Activated CD8-positive, alpha-beta memory T cell treated with anti-CD3 and anti-CD28 coated beads for 4 hours (primary cell): ENCODE results near the gene C4orf17.
"Not testable (repeated sequence)": the region's sequence is repeated elsewhere in the genome, so short reads cannot be mapped to it uniquely, and the experiment has no call there.

ENCODE experiments used
- DNase-seq, 2 donors: peaks; one replicate each; pipeline ENCODE4 v3.0.0-alpha.2; 2020; ENCODE audit warnings: low read depth in 2 of 2

The C4orf17 gene

GRCh38 chr4:99510721-99511120 lies at the start of gene C4orf17:
Gene C4orf17, plus strand, starts transcription at chr4:99511021. Its CDS starts 2,061 bp downstream, at chr4:99513082.
- DNase-seq: no peak

GRCh38 chr4:99461623-99462401 lies 49.0 kb upstream of the C4orf17 start:
- no peak for DNase-seq

- peak; percentile 1 to 14 for DNase-seq
These were observed 47.9 kb upstream of the C4orf17 start for GRCh38 chr4:99462875-99463464.

- no peak for DNase-seq
These were observed 47.3 kb upstream of the C4orf17 start for GRCh38 chr4:99463566-99463965.

GRCh38 chr4:99467887-99468286 lies 42.9 kb upstream of the C4orf17 start:
- DNase-seq: no peak

GRCh38 chr4:99468889-99469288 lies 41.9 kb upstream of the C4orf17 start:
- no peak for DNase-seq

- DNase-seq: no peak
These were observed 39.5 kb upstream of the C4orf17 start for GRCh38 chr4:99471349-99471748.

GRCh38 chr4:99471896-99472295 lies 38.9 kb upstream of the C4orf17 start:
- DNase-seq: no peak

- DNase-seq: no peak
These were observed 37.7 kb upstream of the C4orf17 start for GRCh38 chr4:99473131-99473530.

- DNase-seq: no peak
These were observed 27.2 kb upstream of the C4orf17 start for GRCh38 chr4:99483636-99484035.

- DNase-seq: no peak
These were observed 25.6 kb upstream of the C4orf17 start for GRCh38 chr4:99485212-99485611.

- DNase-seq: not testable (repeated sequence)
These were observed 24.2 kb upstream of the C4orf17 start for GRCh38 chr4:99486648-99487047.

- no peak for DNase-seq
These were observed 20.5 kb upstream of the C4orf17 start for GRCh38 chr4:99490286-99490685.

- DNase-seq: no peak
These were observed 5.9 kb upstream of the C4orf17 start for GRCh38 chr4:99504804-99505502.

- DNase-seq: no peak
These were observed 4.0 kb upstream of the C4orf17 start for GRCh38 chr4:99506781-99507180.

- no peak for DNase-seq
These were observed 3.5 kb upstream of the C4orf17 start for GRCh38 chr4:99507349-99507748.

GRCh38 chr4:99507762-99508161 lies 3.1 kb upstream of the C4orf17 start:
- DNase-seq: peak in 1 of 2 donors; percentile 11

- no peak for DNase-seq
These were observed 7.9 kb downstream of the C4orf17 start for GRCh38 chr4:99518601-99519295.

GRCh38 chr4:99529228-99529627 lies 18.4 kb downstream of the C4orf17 start:
- DNase-seq: no peak

- no peak for DNase-seq
These were observed 19.1 kb downstream of the C4orf17 start for GRCh38 chr4:99529956-99530355.

- DNase-seq: not testable (repeated sequence)
These were observed 23.9 kb downstream of the C4orf17 start for GRCh38 chr4:99534699-99535098.

- DNase-seq: no peak
These were observed 25.4 kb downstream of the C4orf17 start for GRCh38 chr4:99536271-99536670.
